ENCODE data around the gene ZNF683. TPM values are rescaled to one million over a fixed set of nuclear protein-coding genes. Genes with fewer than 3 reads are reported as not detected.
"Not testable (repeated sequence)": the region's sequence is repeated elsewhere in the genome, so short reads cannot be mapped to it uniquely, and the experiment has no call there.

Gene ZNF683
- polyA plus RNA-seq (2013, experiment 1 of 2): 1.4 TPM
- 1.5 TPM for polyA plus RNA-seq (2013, experiment 2 of 2)

- H3K27me3 ChIP-seq (ENCODE audit: insufficient read depth, low read length, poor library complexity); H2AK5ac ChIP-seq (ENCODE audit: low read length); H3K4me2 ChIP-seq (ENCODE audit: low read length); H2BK15ac ChIP-seq (replicated peaks; ENCODE audit: low read depth); H3K4me3 ChIP-seq (ENCODE audit: low read length); H2BK120ac ChIP-seq (ENCODE audit: low read depth, low read length); H2BK5ac ChIP-seq (ENCODE audit: low read length); H3K36me3 ChIP-seq (ENCODE audit: control insufficient read depth, insufficient read depth, low read length); H3K23ac ChIP-seq (ENCODE audit: low read length); H3K9ac ChIP-seq (ENCODE audit: low read length); H3K79me2 ChIP-seq (ENCODE audit: control insufficient read depth, insufficient read depth, low read length); H4K5ac ChIP-seq (ENCODE audit: low read length); H3K18ac ChIP-seq (ENCODE audit: low read length); DNase-seq; H3K79me1 ChIP-seq (ENCODE audit: low read length); H4K8ac ChIP-seq (ENCODE audit: low read depth, low read length); H3K27ac ChIP-seq (ENCODE audit: low read depth, low read length): not testable (repeated sequence)
- Histone ChIP-seq H3K4me1 (ENCODE audit: control insufficient read depth, low read depth, low read length) (peaks cover 18% of the 10 kb centered on the region), H3K4ac (ENCODE audit: low read depth, low read length) (peak within 1 kb of the TSS; percentile 62), H3K56ac (ENCODE audit: low read length) (peak within 1 kb of the TSS; percentile 10)
- no CpG with 5 or more reads among the region's 3 CpGs for WGBS (ENCODE audit: extremely low coverage, insufficient coverage, low lambda C conversion rate)
These were observed at the start of gene ZNF683 for GRCh38 chr1:26372611-26373010. ZNF683 (minus strand) TSS chr1:26372750; CDS start chr1:26368571, 4,179 bp downstream.

GRCh38 chr1:26419494-26419893 lies 46.9 kb upstream of the ZNF683 start:
- H3K4me2 ChIP-seq (ENCODE audit: low read length): peak overlapping the region; percentile 18
- H3K9ac ChIP-seq (ENCODE audit: low read length): peak overlapping the region; percentile 20
- no peak overlapping the region for H4K8ac ChIP-seq (ENCODE audit: low read depth, low read length)
- no peak for DNase-seq
- H3K79me2 ChIP-seq (ENCODE audit: control insufficient read depth, insufficient read depth, low read length): peaks cover 60% of the 10 kb centered on the region
- H3K4me1 ChIP-seq (ENCODE audit: control insufficient read depth, low read depth, low read length): peaks cover 23% of the 10 kb centered on the region
- H3K27me3 ChIP-seq (ENCODE audit: insufficient read depth, low read length, poor library complexity): no peaks in the 10 kb centered on the region
- no peak overlapping the region for H2BK5ac ChIP-seq (ENCODE audit: low read length)
- peak overlapping the region; percentile 85 for H2BK120ac ChIP-seq (ENCODE audit: low read depth, low read length)
- H3K4me3 ChIP-seq (ENCODE audit: low read length): no peak overlapping the region
- no peak overlapping the region for H3K23ac ChIP-seq (ENCODE audit: low read length)
- H3K27ac ChIP-seq (ENCODE audit: low read depth, low read length): peak overlapping the region; percentile 48
- WGBS (ENCODE audit: extremely low coverage, insufficient coverage, low lambda C conversion rate): no CpG with 5 or more reads among the region's 2 CpGs
- peaks cover 8% of the 10 kb centered on the region for H3K79me1 ChIP-seq (ENCODE audit: low read length)
- H3K4ac ChIP-seq (ENCODE audit: low read depth, low read length): peak overlapping the region; percentile 59
- H4K5ac ChIP-seq (ENCODE audit: low read length): no peak overlapping the region
- no peaks in the 10 kb centered on the region for H3K36me3 ChIP-seq (ENCODE audit: control insufficient read depth, insufficient read depth, low read length)
- H3K56ac ChIP-seq (ENCODE audit: low read length): peak overlapping the region; percentile 63
- peak overlapping the region; percentile 85 for H3K18ac ChIP-seq (ENCODE audit: low read length)
- H2BK15ac ChIP-seq (replicated peaks; ENCODE audit: low read depth): no peak overlapping the region
- H2AK5ac ChIP-seq (ENCODE audit: low read length): no peak overlapping the region

DNA sequence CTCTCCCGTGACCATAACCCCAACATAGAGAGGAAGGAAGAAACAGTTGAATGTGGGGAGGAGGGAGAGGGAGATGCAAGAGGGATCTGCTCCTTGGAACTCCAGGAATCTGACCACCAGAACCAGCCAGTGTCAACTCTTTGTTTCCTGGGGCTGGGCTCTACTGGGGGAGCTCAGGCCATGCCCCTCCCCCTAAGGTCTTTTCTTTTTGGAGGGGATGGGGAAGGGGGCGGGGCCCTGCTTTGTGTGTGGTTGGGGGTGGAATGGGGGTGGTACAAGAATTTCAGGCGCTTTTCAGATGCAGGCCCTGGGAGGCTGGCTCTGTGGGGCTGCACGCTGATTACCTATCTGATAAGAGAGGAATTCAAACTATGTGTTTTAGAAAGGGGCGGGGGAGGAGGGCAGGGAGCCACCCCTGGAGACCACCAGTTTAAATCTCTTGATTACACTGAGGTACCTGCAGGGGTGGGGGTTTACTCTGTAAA lies 46.4 kb upstream of the ZNF683 start:
- Histone ChIP-seq H3K18ac (ENCODE audit: low read length) (peak overlapping the region; percentile 98), H3K23ac (ENCODE audit: low read length) (no peak overlapping the region), H3K36me3 (ENCODE audit: control insufficient read depth, insufficient read depth, low read length) (no peaks in the 10 kb centered on the region), H3K79me2 (ENCODE audit: control insufficient read depth, insufficient read depth, low read length) (peaks cover 65% of the 10 kb centered on the region), H2BK15ac (replicated peaks; ENCODE audit: low read depth) (peak overlapping the region; percentile 100), H3K27ac (ENCODE audit: low read depth, low read length) (peak overlapping the region; percentile 99), H2BK5ac (ENCODE audit: low read length) (peak overlapping the region; percentile 92), H4K5ac (ENCODE audit: low read length) (no peak overlapping the region), H3K9ac (ENCODE audit: low read length) (peak overlapping the region; percentile 73), H2BK120ac (ENCODE audit: low read depth, low read length) (peak overlapping the region; percentile 83), H3K4me2 (ENCODE audit: low read length) (peak overlapping the region; percentile 71), H3K56ac (ENCODE audit: low read length) (peak overlapping the region; percentile 93), H4K8ac (ENCODE audit: low read depth, low read length) (no peak overlapping the region), H2AK5ac (ENCODE audit: low read length) (peak overlapping the region; percentile 90), H3K4me1 (ENCODE audit: control insufficient read depth, low read depth, low read length) (peaks cover 26% of the 10 kb centered on the region), H3K4ac (ENCODE audit: low read depth, low read length) (peak overlapping the region; percentile 98), H3K79me1 (ENCODE audit: low read length) (peaks cover 8% of the 10 kb centered on the region), H3K4me3 (ENCODE audit: low read length) (no peak overlapping the region), H3K27me3 (ENCODE audit: insufficient read depth, low read length, poor library complexity) (no peaks in the 10 kb centered on the region)
- no CpG with 5 or more reads among the region's 5 CpGs for WGBS (ENCODE audit: extremely low coverage, insufficient coverage, low lambda C conversion rate)
- DNase-seq: peak; percentile 99

DNA sequence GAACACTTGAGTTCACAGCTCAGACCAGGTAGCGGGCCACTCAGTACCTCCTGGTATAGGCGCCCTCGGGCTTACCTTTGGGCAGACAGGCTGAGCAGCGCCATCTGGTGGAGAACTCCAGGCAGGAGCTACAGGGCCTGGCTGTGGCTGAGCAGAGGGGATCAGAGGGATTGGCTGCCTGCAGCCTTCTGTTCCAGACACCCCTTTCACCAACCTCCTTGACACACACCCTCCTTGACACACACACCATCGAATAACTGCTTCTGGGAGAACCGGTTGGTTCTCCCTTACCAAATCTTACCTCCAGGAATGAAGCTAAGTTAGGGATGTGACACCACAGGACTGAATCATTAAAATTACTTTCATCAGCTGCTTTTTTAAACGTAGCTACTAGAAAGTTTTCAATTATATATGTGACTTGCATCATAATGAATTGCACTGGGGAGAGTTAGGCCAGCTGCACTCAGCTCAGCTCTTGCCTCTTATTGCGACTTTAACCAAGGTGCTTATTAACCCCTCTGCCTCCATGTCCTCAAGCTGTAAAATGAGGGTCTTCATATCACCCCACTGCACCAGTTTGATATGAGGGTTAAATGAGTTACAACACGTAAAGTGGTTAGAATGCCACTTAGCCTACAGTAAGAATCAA lies 44.7 kb upstream of the ZNF683 start:
- H2AK5ac ChIP-seq (ENCODE audit: low read length): no peak overlapping the region
- H2BK120ac ChIP-seq (ENCODE audit: low read depth, low read length): no peak overlapping the region
- H4K8ac ChIP-seq (ENCODE audit: low read depth, low read length): no peak overlapping the region
- H3K27ac ChIP-seq (ENCODE audit: low read depth, low read length): peak overlapping the region; percentile 37
- peaks cover 2% of the 10 kb centered on the region for H3K36me3 ChIP-seq (ENCODE audit: control insufficient read depth, insufficient read depth, low read length)
- H3K79me2 ChIP-seq (ENCODE audit: control insufficient read depth, insufficient read depth, low read length): peaks cover 70% of the 10 kb centered on the region
- WGBS (ENCODE audit: extremely low coverage, insufficient coverage, low lambda C conversion rate): no CpG with 5 or more reads among the region's 9 CpGs
- no peak overlapping the region for H3K4ac ChIP-seq (ENCODE audit: low read depth, low read length)
- H3K79me1 ChIP-seq (ENCODE audit: low read length): peaks cover 10% of the 10 kb centered on the region
- H3K4me3 ChIP-seq (ENCODE audit: low read length): no peak overlapping the region
- H3K4me1 ChIP-seq (ENCODE audit: control insufficient read depth, low read depth, low read length): peaks cover 32% of the 10 kb centered on the region
- H3K23ac ChIP-seq (ENCODE audit: low read length): no peak overlapping the region
- peak; percentile 95 for DNase-seq
- H2BK15ac ChIP-seq (replicated peaks; ENCODE audit: low read depth): no peak overlapping the region
- peak overlapping the region; percentile 61 for H2BK5ac ChIP-seq (ENCODE audit: low read length)
- H3K18ac ChIP-seq (ENCODE audit: low read length): peak overlapping the region; percentile 1
- peak overlapping the region; percentile 83 for H3K56ac ChIP-seq (ENCODE audit: low read length)
- H3K9ac ChIP-seq (ENCODE audit: low read length): peak overlapping the region; percentile 8
- no peak overlapping the region for H4K5ac ChIP-seq (ENCODE audit: low read length)
- peak overlapping the region; percentile 35 for H3K4me2 ChIP-seq (ENCODE audit: low read length)
- H3K27me3 ChIP-seq (ENCODE audit: insufficient read depth, low read length, poor library complexity): no peaks in the 10 kb centered on the region

GRCh38 chr1:26413031-26413430 lies 40.5 kb upstream of the ZNF683 start:
- peak; percentile 25 for DNase-seq
- H4K8ac ChIP-seq (ENCODE audit: low read depth, low read length): no peak overlapping the region
- WGBS (ENCODE audit: extremely low coverage, insufficient coverage, low lambda C conversion rate): no CpG with 5 or more reads among the region's 1 CpG
- peaks cover 12% of the 10 kb centered on the region for H3K79me1 ChIP-seq (ENCODE audit: low read length)
- H3K79me2 ChIP-seq (ENCODE audit: control insufficient read depth, insufficient read depth, low read length): peaks cover 55% of the 10 kb centered on the region
- peak overlapping the region; percentile 40 for H3K4ac ChIP-seq (ENCODE audit: low read depth, low read length)
- H3K9ac ChIP-seq (ENCODE audit: low read length): peak overlapping the region; percentile 75
- H3K27me3 ChIP-seq (ENCODE audit: insufficient read depth, low read length, poor library complexity): no peaks in the 10 kb centered on the region
- H2AK5ac ChIP-seq (ENCODE audit: low read length): peak overlapping the region; percentile 97
- peak overlapping the region; percentile 68 for H2BK120ac ChIP-seq (ENCODE audit: low read depth, low read length)
- H3K4me1 ChIP-seq (ENCODE audit: control insufficient read depth, low read depth, low read length): peaks cover 27% of the 10 kb centered on the region
- peak overlapping the region; percentile 73 for H3K4me2 ChIP-seq (ENCODE audit: low read length)
- H3K27ac ChIP-seq (ENCODE audit: low read depth, low read length): peak overlapping the region; percentile 98
- H3K36me3 ChIP-seq (ENCODE audit: control insufficient read depth, insufficient read depth, low read length): peaks cover 2% of the 10 kb centered on the region
- peak overlapping the region; percentile 96 for H2BK5ac ChIP-seq (ENCODE audit: low read length)
- peak overlapping the region; percentile 54 for H3K18ac ChIP-seq (ENCODE audit: low read length)
- H3K4me3 ChIP-seq (ENCODE audit: low read length): peak overlapping the region; percentile 46
- H3K23ac ChIP-seq (ENCODE audit: low read length): peak overlapping the region; percentile 82
- H2BK15ac ChIP-seq (replicated peaks; ENCODE audit: low read depth): no peak overlapping the region
- H4K5ac ChIP-seq (ENCODE audit: low read length): no peak overlapping the region
- peak overlapping the region; percentile 87 for H3K56ac ChIP-seq (ENCODE audit: low read length)
